Ureter (tissue), 1 donor: ENCODE measurements around the gene ARFGAP3. TPM values are rescaled to one million over a fixed set of nuclear protein-coding genes. Genes with fewer than 3 reads are reported as not detected.

Source experiments
- DNase-seq: peaks from one replicate; pipeline ENCODE4 v3.0.0-alpha.2; 2020; ENCODE audit warnings: low spot score
- total RNA-seq: library from RNA; stranded (reverse); gene quantifications from one replicate; pipeline ENCODE4 v1.2.4, GENCODE V29; 2023
- donor health status: DM: yes; HTN: yes; CAD: no.

Gene ARFGAP3
- total RNA-seq, 1 donor from 2014 or later, result 32.8 TPM

DNA sequence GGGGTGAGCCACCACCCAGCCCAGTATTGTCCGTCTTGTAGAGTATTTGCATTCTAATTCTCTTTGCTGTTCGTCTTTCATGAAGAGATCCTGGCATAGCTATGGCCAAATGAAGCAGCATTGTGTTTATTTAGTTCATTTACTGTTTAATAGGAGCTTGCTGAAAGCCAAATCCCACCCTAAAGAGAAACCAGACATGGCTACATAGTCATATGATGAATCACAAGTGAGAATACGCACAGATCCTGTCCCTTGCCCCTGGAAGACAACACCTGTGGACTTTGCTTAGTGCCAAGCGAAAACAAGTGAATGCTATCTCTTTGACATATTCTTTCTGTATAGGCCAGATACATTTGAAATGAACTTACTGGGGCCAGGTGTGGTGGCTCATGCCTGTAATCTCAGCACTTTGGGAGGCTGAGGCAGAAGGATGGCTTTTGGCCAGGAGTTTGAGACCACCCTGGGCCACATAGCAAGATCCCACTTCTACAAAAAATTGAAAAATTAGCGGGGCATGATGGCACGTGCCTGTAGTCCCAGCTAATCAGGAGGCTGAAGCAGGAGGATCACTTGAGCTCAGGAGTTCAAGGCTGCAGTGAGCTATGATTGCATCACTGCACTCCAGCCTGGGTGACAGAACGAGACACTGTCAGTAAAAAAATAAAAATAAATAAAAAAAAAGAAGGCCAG is 5.1 kb upstream of the ARFGAP3 start:
- no peak for DNase-seq

GRCh38 chr22:42860968-42861367 is 3.9 kb upstream of the ARFGAP3 start:
- DNase-seq, result no peak

- DNase-seq, result no peak
Measured at GRCh38 chr22:42857845-42858481, 890 bp upstream of the ARFGAP3 start.

- peak; percentile 57 for DNase-seq
Measured at GRCh38 chr22:42856179-42856864, 751 bp downstream of the ARFGAP3 start.

GRCh38 chr22:42855721-42856120 is 1.4 kb downstream of the ARFGAP3 start:
- DNase-seq, result no peak

DNA sequence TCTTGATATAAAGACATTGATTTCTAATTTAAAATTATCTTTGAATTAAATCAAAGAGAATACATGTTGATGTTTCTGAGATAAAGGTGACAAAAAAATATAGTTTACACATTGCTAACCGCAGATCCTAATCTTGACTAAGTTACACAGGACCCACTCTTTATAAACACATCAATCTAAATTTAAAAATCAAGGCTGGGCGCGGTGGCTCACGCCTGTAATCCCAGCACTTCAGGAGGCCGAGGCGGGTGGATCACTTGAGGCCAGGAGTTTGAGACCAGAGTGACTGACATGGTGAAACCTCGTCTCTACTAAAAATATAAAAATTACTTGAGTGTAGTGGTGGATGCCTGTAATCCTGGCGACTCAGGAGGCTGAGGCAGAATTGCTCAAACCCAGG is 1.9 kb downstream of the ARFGAP3 start:
- DNase-seq, result no peak

- no peak for DNase-seq
Measured at GRCh38 chr22:42848941-42849550, 8.0 kb downstream of the ARFGAP3 start.

DNA sequence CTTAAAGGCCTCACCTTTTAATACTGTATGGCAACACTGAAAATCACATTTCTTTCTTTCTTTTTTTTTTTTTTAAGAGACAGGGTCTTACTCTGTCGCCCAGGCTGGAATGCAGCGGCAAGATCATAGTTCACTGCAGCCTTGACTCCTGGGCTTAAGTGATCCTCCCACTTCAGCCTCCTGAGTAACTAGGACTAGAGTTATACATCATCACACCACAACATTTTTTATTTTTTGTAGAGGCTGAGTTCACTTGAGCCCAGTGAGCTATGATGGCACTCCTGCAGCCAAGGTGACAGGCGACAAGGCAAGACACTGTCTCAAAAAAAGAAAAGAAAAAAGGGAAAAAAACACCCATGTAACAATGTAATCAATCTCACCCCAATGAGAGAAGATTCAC is 10.0 kb downstream of the ARFGAP3 start:
- no peak for DNase-seq

DNA sequence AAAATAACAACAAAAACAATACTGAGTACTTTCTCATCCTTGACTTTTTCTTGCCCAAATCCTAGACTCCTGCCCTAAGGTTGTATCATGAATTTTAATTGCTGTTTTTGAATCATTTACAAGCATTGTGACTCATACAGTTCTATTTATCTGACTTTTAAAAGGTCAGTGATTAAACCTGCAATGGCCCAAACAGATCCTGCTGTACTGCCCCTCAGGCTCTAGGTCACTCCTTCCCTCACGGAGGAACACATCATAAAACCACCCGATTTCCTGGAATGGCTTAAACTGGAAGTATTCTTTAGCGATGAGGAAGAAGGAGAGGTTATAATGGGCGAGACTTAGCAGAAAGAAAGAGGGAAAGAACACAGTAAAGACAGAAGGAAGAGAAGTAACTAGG is 12.3 kb downstream of the ARFGAP3 start:
- no peak for DNase-seq

- no peak for DNase-seq
Measured at GRCh38 chr22:42842658-42843370, 14.3 kb downstream of the ARFGAP3 start.

DNA sequence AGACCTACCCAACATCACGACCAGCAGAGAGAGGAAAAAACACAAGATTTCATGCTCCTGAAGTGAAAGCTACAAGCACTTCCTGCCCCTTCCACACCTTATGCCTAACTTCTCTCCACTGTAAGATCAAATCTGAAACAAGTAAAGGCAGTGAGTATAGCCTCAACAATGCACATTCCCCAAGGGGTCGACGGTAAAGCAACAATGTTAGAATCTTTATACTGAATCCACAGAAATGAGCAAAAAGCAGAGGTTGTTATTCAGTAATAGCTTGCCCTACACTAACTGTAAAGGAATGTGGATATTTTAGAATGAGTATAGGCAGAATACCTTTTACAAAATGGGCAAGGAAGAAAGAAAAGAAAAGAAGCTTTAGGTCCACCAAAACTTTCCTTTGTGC is 15.6 kb downstream of the ARFGAP3 start:
- no peak for DNase-seq

DNA sequence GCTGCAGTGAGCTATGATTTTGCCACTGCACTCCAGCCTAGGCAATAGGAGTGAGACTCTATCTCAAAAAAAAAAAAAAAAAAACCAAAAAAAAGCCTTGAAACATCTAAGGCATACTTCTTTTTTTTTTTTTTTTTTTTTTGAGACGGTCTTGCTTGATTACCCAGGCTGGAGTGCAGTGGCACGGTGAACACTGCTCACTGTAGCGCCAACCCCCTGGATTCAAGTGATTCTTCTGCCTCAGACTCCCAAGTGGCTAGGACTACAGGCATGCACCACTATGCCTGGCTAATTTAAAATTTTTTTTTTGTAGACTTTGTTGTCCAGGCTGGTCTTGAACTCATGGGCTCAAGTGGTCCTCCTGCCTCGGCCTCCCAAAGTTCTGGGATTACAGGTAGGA is 19.5 kb downstream of the ARFGAP3 start:
- DNase-seq, result no peak

GRCh38 chr22:42836026-42836425 is 21.0 kb downstream of the ARFGAP3 start:
- DNase-seq, result no peak

GRCh38 chr22:42834177-42834949 is 22.7 kb downstream of the ARFGAP3 start:
- no peak for DNase-seq

DNA sequence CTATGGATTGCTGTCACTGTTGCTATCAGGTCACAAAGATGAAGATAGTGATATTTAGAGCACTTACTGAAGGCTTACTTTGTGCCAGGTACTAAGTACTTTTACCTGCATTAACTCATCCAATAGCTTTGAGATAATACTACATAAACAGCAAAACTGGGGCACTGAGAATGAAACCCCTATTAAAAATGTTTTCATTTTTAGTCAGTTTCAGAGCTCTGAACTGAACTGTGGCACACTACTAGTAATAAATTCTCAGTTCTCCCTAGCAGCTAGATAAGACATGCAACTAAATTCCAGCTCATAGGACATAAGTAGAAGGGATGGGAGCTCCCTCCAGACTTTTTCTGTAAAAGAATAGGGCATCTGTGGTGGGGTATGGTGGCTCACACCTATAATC is 24.0 kb downstream of the ARFGAP3 start:
- DNase-seq, result no peak

GRCh38 chr22:42831712-42832111 is 25.4 kb downstream of the ARFGAP3 start:
- DNase-seq, result peak; percentile 19

DNA sequence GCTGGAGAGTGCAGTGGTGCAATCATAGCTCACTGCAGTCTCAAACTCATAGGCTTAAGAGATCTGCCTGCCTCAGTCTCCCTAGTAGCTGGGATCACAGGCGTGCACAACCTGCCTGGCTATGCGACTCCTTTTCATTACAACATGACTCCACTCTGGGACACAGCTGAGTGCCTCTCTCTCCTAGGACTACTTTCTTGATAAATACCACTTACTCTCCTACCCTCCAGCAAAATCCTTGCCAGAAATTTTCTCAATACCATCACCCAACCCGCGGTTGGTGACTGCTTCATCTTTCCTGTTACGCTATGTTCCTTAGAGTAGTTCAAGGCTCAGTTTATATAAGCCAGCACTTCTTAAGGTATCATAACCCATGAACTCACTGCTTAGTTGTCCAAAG is 26.9 kb downstream of the ARFGAP3 start:
- no peak for DNase-seq

GRCh38 chr22:42829302-42829701 is 27.8 kb downstream of the ARFGAP3 start:
- DNase-seq, result no peak

DNA sequence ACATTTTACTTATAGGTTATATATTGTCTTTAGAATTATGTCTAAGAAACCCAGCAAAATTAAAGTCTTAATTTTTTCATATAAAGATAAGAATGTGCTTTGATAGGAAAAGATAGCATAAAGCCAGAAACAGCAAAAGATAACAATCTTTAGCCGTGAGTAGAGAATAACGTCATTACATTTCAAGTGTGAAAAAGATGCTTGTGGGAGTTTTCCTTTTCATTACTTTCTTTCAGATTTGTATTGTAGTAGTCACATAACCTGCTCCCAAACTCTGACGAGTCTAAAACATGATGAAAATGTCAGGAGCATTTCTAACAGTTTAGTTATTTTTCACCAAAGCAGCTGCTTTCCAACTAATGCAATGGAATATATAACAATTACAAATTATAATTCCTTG is 31.3 kb downstream of the ARFGAP3 start:
- DNase-seq, result no peak

GRCh38 chr22:42821386-42821785 is 35.7 kb downstream of the ARFGAP3 start:
- no peak for DNase-seq

DNA sequence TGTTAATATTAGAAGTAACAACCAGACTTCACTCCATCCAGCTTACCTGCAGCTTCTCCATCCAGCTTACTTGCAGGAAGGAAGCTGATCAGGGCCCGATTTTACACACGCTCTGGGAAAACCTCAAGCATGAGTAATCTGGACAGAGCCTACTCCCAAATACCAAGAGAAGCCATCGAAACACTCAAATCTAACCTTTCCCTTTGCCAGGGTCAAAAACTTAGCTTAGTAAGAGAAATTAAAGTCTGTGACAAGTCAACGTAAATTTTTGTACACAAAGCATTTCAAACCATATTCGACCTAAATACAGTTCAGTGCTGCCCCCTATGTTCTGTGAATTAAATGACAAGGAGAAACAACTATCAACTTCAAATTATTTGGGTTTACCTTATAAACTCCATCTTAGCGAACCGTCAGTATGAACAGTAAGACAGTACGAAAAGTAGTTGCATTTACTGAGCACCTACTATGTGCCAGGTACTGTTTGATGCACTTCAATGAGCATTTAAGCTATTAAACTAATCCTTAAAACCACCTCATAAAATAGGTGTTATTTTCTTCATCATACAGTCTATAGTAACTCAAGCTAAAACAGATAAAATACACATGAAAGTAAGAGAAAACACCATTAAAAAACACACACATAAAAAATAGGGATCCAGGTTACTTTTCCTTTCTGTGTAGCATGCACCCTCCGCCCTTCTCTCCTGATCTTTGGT is 36.9 kb downstream of the ARFGAP3 start:
- no peak for DNase-seq
